CD4-positive, alpha-beta T cell (primary cell): Measurements from ENCODE around the gene HTATIP2. TPM values are rescaled to one million over a fixed set of nuclear protein-coding genes. Genes with fewer than 3 reads are reported as not detected.

Experiments
- ATAC-seq: fragments of 200-7000 bp; cut with Tn5 transposase; one replicate; pipeline ENCODE4 v1.10.0; 2022; ENCODE audit warnings: mild to moderate bottlenecking; ENCODE audit not compliant: poor library complexity
- CTCF ChIA-PET: fragments of 350-600 bp; sonication (Branson Sonifier 250); formaldehyde crosslinking; loops from one replicate; lab custom pipeline; 2021; ENCODE audit warnings: antibody characterized with exemption, inconsistent platforms; lab: Charles Lee
- POLR2A ChIA-PET: fragments of 350-600 bp; sonication (Branson Sonifier 250); formaldehyde crosslinking; loops from one replicate; lab custom pipeline; 2021; ENCODE audit warnings: antibody characterized with exemption, inconsistent platforms; lab: Charles Lee
- DNase-seq, 14 experiments: peaks; one replicate each; pipeline ENCODE4 v3.0.0-alpha.2; 2013 to 2020; ENCODE audit warnings: mixed read lengths in 2 of 14
- H3K27ac ChIP-seq, 2 donors: one replicate each; pipeline versions ENCODE4 v1.5.1 to v1.7.0; 2013; ENCODE audit warnings: low read length in 2 of 2, low read depth in 1 of 2, mild to moderate bottlenecking in 1 of 2
- H3K27me3 ChIP-seq, 2 experiments: 1 replicate in 1 of 2; 2 replicates in 1 of 2; pipeline versions ENCODE4 v1.6.1 to v1.7.0; 2013; ENCODE audit warnings: low read length in 2 of 2, control low read depth in 1 of 2, mild to moderate bottlenecking in 1 of 2, moderate library complexity in 1 of 2; ENCODE audit not compliant: insufficient read depth in 2 of 2, control insufficient read depth in 1 of 2
- H3K36me3 ChIP-seq: one replicate; pipeline ENCODE4 v1.6.1; 2013; ENCODE audit warnings: low read length, control low read depth; ENCODE audit not compliant: insufficient read depth
- H3K4me1 ChIP-seq: one replicate; pipeline ENCODE4 v1.6.1; 2013; ENCODE audit warnings: low read length, control low read depth; ENCODE audit not compliant: insufficient read depth
- H3K4me3 ChIP-seq: one replicate; pipeline ENCODE4 v1.5.1; 2013; ENCODE audit warnings: mild to moderate bottlenecking, low read length, moderate library complexity
- H3K9me3 ChIP-seq, 2 experiments: 1 replicate in 1 of 2; 2 replicates in 1 of 2; pipeline versions ENCODE4 v1.6.1 to v1.7.0; 2013; ENCODE audit warnings: low read length in 2 of 2, mild to moderate bottlenecking in 2 of 2, control low read depth in 1 of 2, moderate library complexity in 1 of 2; ENCODE audit not compliant: control insufficient read depth in 1 of 2, insufficient read depth in 1 of 2
- H3K27ac Mint-ChIP-seq: one replicate; pipeline ENCODE4 v1.8.0; 2020; ENCODE audit warnings: mixed read lengths
- H3K27me3 Mint-ChIP-seq: one replicate; pipeline ENCODE4 v1.8.0; 2021; ENCODE audit warnings: mixed read lengths
- H3K36me3 Mint-ChIP-seq: one replicate; pipeline ENCODE4 v1.8.0; 2021; ENCODE audit warnings: low read depth, mixed read lengths
- H3K4me1 Mint-ChIP-seq: one replicate; pipeline ENCODE4 v1.8.0; 2021; ENCODE audit warnings: low read depth, mixed read lengths
- H3K4me3 Mint-ChIP-seq: one replicate; pipeline ENCODE4 v1.8.0; 2020; ENCODE audit warnings: mild to moderate bottlenecking, mixed read lengths
- H3K9me3 Mint-ChIP-seq: one replicate; pipeline ENCODE4 v1.8.0; 2020; ENCODE audit warnings: mixed read lengths
- CTCF ChIP-seq: fragments of 200-600 bp; IDR thresholded peaks from one replicate; pipeline ENCODE4 v1.8.0; 2022; ENCODE audit warnings: antibody characterized with exemption, mild to moderate bottlenecking
- intact Hi-C, 2 experiments: fragments of 100-400 bp; cut with DNase I in 1 of 2; cut with micrococcal nuclease in 1 of 2; formaldehyde crosslinking; loops; one replicate each; pipeline versions ENCODE4 v1.15.1 to v1.9.0; 2023 to 2025; cut with DNase I, micrococcal nuclease
- total RNA-seq, 174 experiments: library from RNA in 2 of 174; stranded (reverse) in 2 of 174; gene quantifications; one replicate each; pipeline ENCODE4 v1.2.3 and lab custom pipeline; 2021 to 2026

HTATIP2 gene
- total RNA-seq, 2 experiments from 2014 or later = 8.1 to 9.8 TPM

GRCh38 chr11:20388096-20389055 lies 24.9 kb downstream of the HTATIP2 start:
- intact Hi-C loops = loop anchor here (5.0 to 10.0 kb wide), 5 partner anchors 216 to 1864 kb away; partner anchors contain the start of genes NAV2 (in 1 of the 2), TSG101 (in 1 of the 2) and ZDHHC13 (in 1 of the 2)
- no peaks in the 10 kb centered on the region for H3K27me3 Mint-ChIP-seq
- H3K9me3 Mint-ChIP-seq = no peaks in the 10 kb centered on the region
- H3K27ac Mint-ChIP-seq = peak overlapping the region; percentile 99
- H3K9me3 ChIP-seq = no peaks in the 10 kb centered on the region
- H3K27me3 ChIP-seq = no peaks in the 10 kb centered on the region
- peak in 1 of 14 experiments; percentile 5 for DNase-seq
- peak overlapping the region; percentile 99 for H3K4me3 Mint-ChIP-seq
- peaks cover 27% of the 10 kb centered on the region for H3K4me1 Mint-ChIP-seq
- CTCF ChIA-PET = interaction anchor here (1.2 to 2.6 kb wide), 3 partner anchors 9 to 24 kb away, joined by 3 to 10 read pairs (median 10); partner anchors contain the start of gene HTATIP2
- peaks cover 32% of the 10 kb centered on the region for H3K36me3 Mint-ChIP-seq
- H3K27ac ChIP-seq = peak overlapping the region; percentile 75 to 76
- peaks cover 7% of the 10 kb centered on the region for H3K36me3 ChIP-seq
- H3K4me3 ChIP-seq = peak overlapping the region; percentile 96
- no peak for TF ChIP-seq CTCF
- H3K4me1 ChIP-seq = peaks cover 20% of the 10 kb centered on the region
- no peak for ATAC-seq
- POLR2A ChIA-PET = interaction anchor here (0.7 to 1.0 kb wide), 2 partner anchors 9 to 24 kb away, joined by 3 read pairs; no protein-coding TSS in a partner anchor

- ATAC-seq (peak; percentile 96), DNase-seq (peak in 5 of 14 experiments; percentile 15 to 64 (median 57))
- intact Hi-C loops = no loop called here
- Mint-ChIP-seq H3K36me3 (peaks cover 74% of the 10 kb centered on the region), H3K9me3 (no peaks in the 10 kb centered on the region), H3K4me1 (peaks cover 23% of the 10 kb centered on the region), H3K27me3 (no peaks in the 10 kb centered on the region), H3K27ac (no peak overlapping the region), H3K4me3 (no peak overlapping the region)
- H3K27me3 ChIP-seq = no peaks in the 10 kb centered on the region
- no peaks in the 10 kb centered on the region for H3K4me1 ChIP-seq
- H3K9me3 ChIP-seq = no peaks in the 10 kb centered on the region
- H3K4me3 ChIP-seq = no peak overlapping the region
- peak; percentile 69 for TF ChIP-seq CTCF
- ChIA-PET POLR2A (interaction anchor here (0.7 to 1.4 kb wide), 4 partner anchors 8 to 12 kb away, joined by 3 to 5 read pairs (median 4); no protein-coding TSS in a partner anchor), CTCF (interaction anchor here (1.0 to 1.5 kb wide), 8 partner anchors 8 to 43 kb away, joined by 3 to 10 read pairs (median 4); partner anchors contain the start of gene PRMT3)
- H3K27ac ChIP-seq = no peak overlapping the region
- H3K36me3 ChIP-seq = peaks cover 20% of the 10 kb centered on the region
These were observed 33.8 kb downstream of the HTATIP2 start for GRCh38 chr11:20397281-20397680.

- ATAC-seq = no peak
- Mint-ChIP-seq H3K36me3 (peaks cover 73% of the 10 kb centered on the region), H3K27me3 (no peaks in the 10 kb centered on the region), H3K9me3 (no peaks in the 10 kb centered on the region), H3K4me3 (no peak overlapping the region), H3K27ac (no peak overlapping the region), H3K4me1 (peaks cover 23% of the 10 kb centered on the region)
- DNase-seq = no peak
- ChIA-PET CTCF (interaction anchor here (0.5 to 1.7 kb wide), 2 partner anchors 10 to 33 kb away, joined by 4 to 5 read pairs; no protein-coding TSS in a partner anchor), POLR2A (no interaction called here)
- no peak overlapping the region for H3K4me3 ChIP-seq
- H3K9me3 ChIP-seq = no peaks in the 10 kb centered on the region
- intact Hi-C loops = no loop called here
- no peaks in the 10 kb centered on the region for H3K27me3 ChIP-seq
- no peak overlapping the region for H3K27ac ChIP-seq
- TF ChIP-seq CTCF = no peak
- H3K4me1 ChIP-seq = no peaks in the 10 kb centered on the region
- H3K36me3 ChIP-seq = peaks cover 22% of the 10 kb centered on the region
These were observed 36.0 kb downstream of the HTATIP2 start for GRCh38 chr11:20399498-20399897.
